ENCODE measurements around the gene OGDH.

- TF ChIP-seq CTCF (IDR thresholded peaks at IDR 0.05; ENCODE audit: low read depth, low read length, missing input control) (no peak), SP1 (IDR thresholded peaks at IDR 0.05) (no peak), GABPA (IDR thresholded peaks at IDR 0.05 in 1 of 2, conservative IDR thresholded peaks at IDR 0.05 in 1 of 2) (no peak), FOXA1 (IDR thresholded peaks at IDR 0.05) (no peak), RAD21 (IDR thresholded peaks at IDR 0.05) (no peak), HNF4G (IDR thresholded peaks at IDR 0.05) (no peak)
- TF ChIP-seq, protein P1, sequence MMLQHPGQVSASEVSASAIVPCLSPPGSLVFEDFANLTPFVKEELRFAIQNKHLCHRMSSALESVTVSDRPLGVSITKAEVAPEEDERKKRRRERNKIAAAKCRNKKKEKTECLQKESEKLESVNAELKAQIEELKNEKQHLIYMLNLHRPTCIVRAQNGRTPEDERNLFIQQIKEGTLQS (IDR thresholded peaks at IDR 0.05) = no peak
Measured at GRCh38 chr7:44694326-44694725, 87.9 kb downstream of the OGDH start.
